ENCODE results near the gene HGF.

GRCh38 chr7:81709836-81710235 lies 60.0 kb downstream of the HGF start:
- TF ChIP-seq YY1 (IDR thresholded peaks at IDR 0.05; ENCODE audit: low read depth) (no peak), MAX (IDR thresholded peaks at IDR 0.05) (no peak), RAD21 (IDR thresholded peaks at IDR 0.05; ENCODE audit: low read depth) (no peak), EP300 (IDR thresholded peaks at IDR 0.05; ENCODE audit: borderline replicate concordance) (no peak), NFIC (IDR thresholded peaks at IDR 0.05) (no peak), EGR1 (IDR thresholded peaks at IDR 0.05) (no peak), USF1 (IDR thresholded peaks at IDR 0.05) (no peak), TAF1 (IDR thresholded peaks at IDR 0.05; ENCODE audit: low read depth) (no peak), CREB1 (IDR thresholded peaks at IDR 0.05; ENCODE audit: low read depth) (no peak), REST (IDR thresholded peaks at IDR 0.05; ENCODE audit: low read depth) (no peak), TEAD4 (IDR thresholded peaks at IDR 0.05) (no peak), FOXM1 (IDR thresholded peaks at IDR 0.05; ENCODE audit: borderline replicate concordance, low read depth) (no peak), CEBPB (IDR thresholded peaks at IDR 0.05) (no peak)
